H9 (cell line): ENCODE measurements around the gene BMP7. TPM values are rescaled to one million over a fixed set of nuclear protein-coding genes. Genes with fewer than 3 reads are reported as not detected.

Experiments used
- DNase-seq: peaks from one replicate; pipeline ENCODE4 v3.0.0-alpha.2; 2017
- H2AFZ ChIP-seq: one replicate; pipeline ENCODE4 v1.6.1; 2013; ENCODE audit warnings: mild to moderate bottlenecking, low read length, control low read depth, moderate library complexity
- H2AK5ac ChIP-seq: 2 replicates; pipeline ENCODE4 v1.6.1; 2013; ENCODE audit warnings: low read length, control low read depth, mixed read lengths; ENCODE audit not compliant: insufficient read length
- H2BK120ac ChIP-seq: one replicate; pipeline ENCODE4 v1.6.1; 2013; ENCODE audit warnings: low read depth, mild to moderate bottlenecking, low read length, control low read depth, inconsistent platforms; ENCODE audit not compliant: poor library complexity, severe bottlenecking
- H2BK12ac ChIP-seq: 2 replicates; pipeline ENCODE4 v1.6.1; 2013; ENCODE audit warnings: low read length, control low read depth, mixed read lengths, low read depth; ENCODE audit not compliant: insufficient read length
- H2BK15ac ChIP-seq: 2 replicates; pipeline ENCODE4 v1.6.1; 2013; ENCODE audit warnings: low read depth, low read length, control low read depth
- H2BK20ac ChIP-seq: one replicate; pipeline ENCODE4 v1.6.1; 2013; ENCODE audit warnings: low read depth, mild to moderate bottlenecking, low read length, control low read depth, inconsistent platforms; ENCODE audit not compliant: poor library complexity, severe bottlenecking
- H2BK5ac ChIP-seq: 2 replicates; pipeline ENCODE4 v1.6.1; 2013; ENCODE audit warnings: low read length, control low read depth, mixed read lengths; ENCODE audit not compliant: insufficient read length
- H3K14ac ChIP-seq: 2 replicates; pipeline ENCODE4 v1.6.1; 2013; ENCODE audit warnings: low read length, control low read depth; ENCODE audit not compliant: insufficient read depth
- H3K18ac ChIP-seq: 2 replicates; pipeline ENCODE4 v1.6.1; 2013; ENCODE audit warnings: low read depth, mild to moderate bottlenecking, mixed read lengths, low read length, control low read depth; ENCODE audit not compliant: insufficient read length
- H3K23ac ChIP-seq: 2 replicates; pipeline ENCODE4 v1.6.1; 2013; ENCODE audit warnings: low read length, control low read depth, mixed read lengths, low read depth; ENCODE audit not compliant: insufficient read length
- H3K23me2 ChIP-seq: 2 replicates; pipeline ENCODE4 v1.6.1; 2013; ENCODE audit warnings: low read depth, mild to moderate bottlenecking, mixed read lengths, low read length, control low read depth; ENCODE audit not compliant: insufficient read length, poor library complexity, severe bottlenecking
- H3K27ac ChIP-seq: 2 replicates; pipeline ENCODE4 v1.5.1; 2013; ENCODE audit warnings: low read length, control low read depth, mixed read lengths, low read depth; ENCODE audit not compliant: insufficient read length
- H3K27me3 ChIP-seq: 2 replicates; pipeline ENCODE4 v1.6.1; 2013; ENCODE audit warnings: low read length, control low read depth, inconsistent platforms; ENCODE audit not compliant: insufficient read depth
- H3K4ac ChIP-seq: 2 replicates; pipeline ENCODE4 v1.6.1; 2013; ENCODE audit warnings: low read depth, mild to moderate bottlenecking, control low read depth, inconsistent platforms, low read length, moderate library complexity
- H3K4me1 ChIP-seq: 2 replicates; pipeline ENCODE4 v1.6.1; 2013; ENCODE audit warnings: low read length, control low read depth, inconsistent platforms; ENCODE audit not compliant: insufficient read depth
- H3K4me2 ChIP-seq: 2 replicates; pipeline ENCODE4 v1.6.1; 2013; ENCODE audit warnings: low read length, control low read depth, mixed read lengths; ENCODE audit not compliant: insufficient read length, insufficient read depth
- H3K56ac ChIP-seq: 2 replicates; pipeline ENCODE4 v1.6.1; 2013; ENCODE audit warnings: low read depth, mild to moderate bottlenecking, mixed read lengths, low read length, control low read depth; ENCODE audit not compliant: insufficient read length
- H3K79me1 ChIP-seq: 2 replicates; pipeline ENCODE4 v1.6.1; 2013; ENCODE audit warnings: low read depth, mild to moderate bottlenecking, moderate library complexity, low read length, control low read depth, inconsistent platforms; ENCODE audit not compliant: insufficient read depth, poor library complexity, severe bottlenecking
- H3K79me2 ChIP-seq: 2 replicates; pipeline ENCODE4 v1.6.1; 2013; ENCODE audit warnings: low read length, control low read depth, inconsistent platforms; ENCODE audit not compliant: insufficient read depth
- H3K9ac ChIP-seq: 2 replicates; pipeline ENCODE4 v1.6.1; 2013; ENCODE audit warnings: low read length, control low read depth, mixed read lengths; ENCODE audit not compliant: insufficient read length; ENCODE audit errors: extremely low read depth
- H3K9me3 ChIP-seq: one replicate; pipeline ENCODE4 v1.6.1; 2013; ENCODE audit warnings: low read depth, low read length, inconsistent platforms; ENCODE audit not compliant: control insufficient read depth
- H3T11ph ChIP-seq: one replicate; pipeline ENCODE4 v1.6.1; 2013; ENCODE audit warnings: mild to moderate bottlenecking, low read length, control low read depth, inconsistent platforms
- H4K20me1 ChIP-seq: one replicate; pipeline ENCODE4 v1.6.1; 2013; ENCODE audit not compliant: control insufficient read depth, insufficient read length, insufficient read depth
- H4K5ac ChIP-seq: 2 replicates; pipeline ENCODE4 v1.6.1; 2013; ENCODE audit warnings: low read depth, mild to moderate bottlenecking, mixed read lengths, low read length, control low read depth; ENCODE audit not compliant: insufficient read length
- H4K8ac ChIP-seq: replicated peaks from 2 replicates; pipeline ENCODE4 v1.6.1; 2013; ENCODE audit warnings: low read length, control low read depth, mixed read lengths, low read depth; ENCODE audit not compliant: insufficient read length
- H4K91ac ChIP-seq: 2 replicates; pipeline ENCODE4 v1.6.1; 2013; ENCODE audit warnings: low read depth, mild to moderate bottlenecking, moderate library complexity, mixed read lengths, low read length, control low read depth; ENCODE audit not compliant: insufficient read length
- H3K27ac Mint-ChIP-seq, 3 experiments: 2 replicates in 2 of 3; 3 replicates in 1 of 3; pipeline ENCODE4 v1.8.0; 2020 to 2021; ENCODE audit warnings: mixed read lengths in 3 of 3, mild to moderate bottlenecking in 1 of 3, moderate library complexity in 1 of 3
- H3K27me3 Mint-ChIP-seq: 2 replicates; pipeline ENCODE4 v1.8.0; 2021; ENCODE audit warnings: low read depth, mild to moderate bottlenecking, moderate library complexity, mixed read lengths
- H3K36me3 Mint-ChIP-seq, 3 experiments: 2 replicates in 2 of 3; 3 replicates in 1 of 3; pipeline ENCODE4 v1.8.0; 2020 to 2021; ENCODE audit warnings: low read depth in 3 of 3, mixed read lengths in 3 of 3; ENCODE audit not compliant: insufficient read depth in 1 of 3
- H3K4me1 Mint-ChIP-seq, 2 experiments: 2 replicates each; pipeline ENCODE4 v1.8.0; 2020; ENCODE audit warnings: mixed read lengths in 2 of 2
- H3K4me3 Mint-ChIP-seq, 2 experiments: 2 replicates in 1 of 2; 3 replicates in 1 of 2; pipeline ENCODE4 v1.8.0; 2020 to 2021; ENCODE audit warnings: mild to moderate bottlenecking in 2 of 2, mixed read lengths in 2 of 2, moderate library complexity in 1 of 2
- H3K9me3 Mint-ChIP-seq, 2 experiments: 2 replicates in 1 of 2; 3 replicates in 1 of 2; pipeline ENCODE4 v1.8.0; 2020; ENCODE audit warnings: mild to moderate bottlenecking in 2 of 2, mixed read lengths in 2 of 2, moderate library complexity in 1 of 2
- WGBS: extraction: QIAGEN DNeasy Blood & Tissue Kit; methylation state at CpG from one replicate; pipeline ENCODE4 v1.1.7; 2013; ENCODE audit warnings: missing lambda C conversion rate, low lambda C conversion rate, mixed read lengths; ENCODE audit not compliant: insufficient read length; ENCODE audit errors: extremely low coverage; 5-methylcytosine and 5-hydroxymethylcytosine counted together
- total RNA-seq: library from RNA; stranded (reverse); gene quantifications from 2 replicates; pipeline ENCODE4 v1.2.1, GENCODE V29; 2021
- TF ChIP-seq, protein P1 (sequence below): fragments of 200-600 bp; sonication (generic); conservative IDR thresholded peaks from 3 replicates; pipeline ENCODE4 v1.8.0; 2021; ENCODE audit warnings: antibody characterized with exemption, mild to moderate bottlenecking

The BMP7 gene
- total RNA-seq, 1 experiment from 2014 or later, result 17.7 TPM

DNA sequence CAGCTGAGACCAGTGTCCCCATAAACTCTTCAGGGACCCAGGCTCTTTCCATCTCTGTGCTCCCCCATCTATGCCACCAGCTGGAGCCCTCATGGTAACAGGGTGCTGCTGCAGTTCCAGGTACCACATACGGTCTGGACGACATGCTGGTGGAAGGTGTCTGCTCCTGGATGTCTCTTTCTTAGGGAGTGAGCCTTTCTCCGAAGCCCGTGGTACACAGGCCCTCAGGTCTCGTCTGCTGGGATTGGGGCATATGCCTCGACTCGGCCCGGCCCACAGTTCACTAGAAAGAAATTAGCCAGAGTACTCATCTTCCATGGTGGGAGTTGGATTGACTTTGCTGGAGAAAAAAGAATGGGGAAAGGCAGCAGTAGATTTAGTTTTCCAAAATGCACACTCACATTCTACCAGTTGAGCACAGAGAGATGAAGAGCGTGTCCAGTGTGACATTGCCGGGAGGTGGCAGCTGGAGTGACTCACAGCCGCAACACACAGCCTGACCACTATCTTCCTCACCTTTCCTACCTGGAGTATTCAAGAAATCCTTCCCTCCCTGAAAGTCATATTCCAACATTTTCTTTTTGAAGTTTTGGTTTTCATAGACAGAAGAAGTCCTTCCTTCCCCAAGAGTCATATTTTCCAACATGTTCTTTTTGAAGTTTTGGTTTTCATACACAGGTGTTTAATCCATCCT lies 44.5 kb upstream of the BMP7 start:
- H3K27me3 ChIP-seq, result no peaks in the 10 kb centered on the region
- H4K91ac ChIP-seq, result no peak overlapping the region
- peaks cover 16% of the 10 kb centered on the region for H3K27me3 Mint-ChIP-seq

More for the DNA sequence above, 44.5 kb upstream of the BMP7 start:
- Histone ChIP-seq H4K20me1 (no peaks in the 10 kb centered on the region), H3K18ac (no peak overlapping the region), H2AFZ (no peak overlapping the region), H3K27ac (no peak overlapping the region), H3K4me1 (no peaks in the 10 kb centered on the region), H3K14ac (no peak overlapping the region), H3K9me3 (no peaks in the 10 kb centered on the region), H3K23ac (no peak overlapping the region), H3K79me2 (no peaks in the 10 kb centered on the region), H3K4me2 (no peak overlapping the region), H2BK12ac (no peak overlapping the region), H3K23me2 (no peaks in the 10 kb centered on the region), H3K79me1 (no peaks in the 10 kb centered on the region), H3K56ac (no peak overlapping the region), H2BK120ac (no peak overlapping the region), H4K5ac (no peak overlapping the region), H3K4ac (no peak overlapping the region), H2BK5ac (no peak overlapping the region), H2AK5ac (no peak overlapping the region), H4K8ac (no peak overlapping the region), H2BK20ac (no peak overlapping the region), H3K9ac (no peak overlapping the region), H3T11ph (no peak overlapping the region), H2BK15ac (no peak overlapping the region)
- H3K4me3 Mint-ChIP-seq, result no peak overlapping the region
- WGBS, result no CpG with 5 or more reads among the region's 11 CpGs
- no peak overlapping the region for H3K27ac Mint-ChIP-seq
- H3K9me3 Mint-ChIP-seq, result no peaks in the 10 kb centered on the region
- no peaks in the 10 kb centered on the region for H3K4me1 Mint-ChIP-seq
- TF ChIP-seq, protein P1, sequence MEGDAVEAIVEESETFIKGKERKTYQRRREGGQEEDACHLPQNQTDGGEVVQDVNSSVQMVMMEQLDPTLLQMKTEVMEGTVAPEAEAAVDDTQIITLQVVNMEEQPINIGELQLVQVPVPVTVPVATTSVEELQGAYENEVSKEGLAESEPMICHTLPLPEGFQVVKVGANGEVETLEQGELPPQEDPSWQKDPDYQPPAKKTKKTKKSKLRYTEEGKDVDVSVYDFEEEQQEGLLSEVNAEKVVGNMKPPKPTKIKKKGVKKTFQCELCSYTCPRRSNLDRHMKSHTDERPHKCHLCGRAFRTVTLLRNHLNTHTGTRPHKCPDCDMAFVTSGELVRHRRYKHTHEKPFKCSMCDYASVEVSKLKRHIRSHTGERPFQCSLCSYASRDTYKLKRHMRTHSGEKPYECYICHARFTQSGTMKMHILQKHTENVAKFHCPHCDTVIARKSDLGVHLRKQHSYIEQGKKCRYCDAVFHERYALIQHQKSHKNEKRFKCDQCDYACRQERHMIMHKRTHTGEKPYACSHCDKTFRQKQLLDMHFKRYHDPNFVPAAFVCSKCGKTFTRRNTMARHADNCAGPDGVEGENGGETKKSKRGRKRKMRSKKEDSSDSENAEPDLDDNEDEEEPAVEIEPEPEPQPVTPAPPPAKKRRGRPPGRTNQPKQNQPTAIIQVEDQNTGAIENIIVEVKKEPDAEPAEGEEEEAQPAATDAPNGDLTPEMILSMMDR, result no peak
- DNase-seq, result no peak
- no peaks in the 10 kb centered on the region for H3K36me3 Mint-ChIP-seq
